Measurements from ENCODE around the gene VPS33B.
"Not testable (repeated sequence)": the region's sequence is repeated elsewhere in the genome, so short reads cannot be mapped to it uniquely, and the experiment has no call there.

Gene VPS33B

DNA sequence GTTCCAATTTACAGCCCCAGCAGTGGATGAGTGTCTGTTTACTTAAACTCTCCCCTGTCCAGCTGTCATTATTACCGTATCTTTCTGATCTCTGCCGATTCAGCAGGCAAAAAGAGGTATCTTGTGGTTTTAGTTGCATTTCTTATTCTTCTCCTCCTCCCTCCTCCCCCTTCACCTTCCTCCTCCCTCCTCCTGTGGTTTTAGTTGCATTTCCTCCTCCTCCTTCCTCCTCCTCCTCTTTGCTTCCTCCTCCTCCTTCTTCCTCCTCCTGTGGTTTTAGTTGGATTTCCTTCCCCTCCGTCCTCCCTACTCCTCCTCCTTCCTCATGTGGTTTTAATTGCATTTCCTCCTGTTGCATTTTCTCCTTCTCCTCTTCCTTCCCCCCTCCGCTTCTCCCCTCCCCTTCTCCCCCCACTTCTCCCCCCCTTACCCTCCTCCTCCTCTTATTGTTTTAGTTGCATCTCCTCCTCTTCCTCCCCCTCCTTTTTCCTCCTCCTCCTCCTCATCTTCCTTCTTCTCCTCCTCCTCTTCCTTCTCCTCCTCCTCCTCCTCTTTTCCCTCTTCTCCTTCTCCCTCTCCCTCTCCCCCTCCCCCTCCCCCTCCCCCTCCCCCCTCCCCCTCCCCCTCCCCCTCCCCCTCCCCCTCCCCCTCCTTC lies 25.3 kb upstream of the VPS33B start:
- TF ChIP-seq, protein P1, sequence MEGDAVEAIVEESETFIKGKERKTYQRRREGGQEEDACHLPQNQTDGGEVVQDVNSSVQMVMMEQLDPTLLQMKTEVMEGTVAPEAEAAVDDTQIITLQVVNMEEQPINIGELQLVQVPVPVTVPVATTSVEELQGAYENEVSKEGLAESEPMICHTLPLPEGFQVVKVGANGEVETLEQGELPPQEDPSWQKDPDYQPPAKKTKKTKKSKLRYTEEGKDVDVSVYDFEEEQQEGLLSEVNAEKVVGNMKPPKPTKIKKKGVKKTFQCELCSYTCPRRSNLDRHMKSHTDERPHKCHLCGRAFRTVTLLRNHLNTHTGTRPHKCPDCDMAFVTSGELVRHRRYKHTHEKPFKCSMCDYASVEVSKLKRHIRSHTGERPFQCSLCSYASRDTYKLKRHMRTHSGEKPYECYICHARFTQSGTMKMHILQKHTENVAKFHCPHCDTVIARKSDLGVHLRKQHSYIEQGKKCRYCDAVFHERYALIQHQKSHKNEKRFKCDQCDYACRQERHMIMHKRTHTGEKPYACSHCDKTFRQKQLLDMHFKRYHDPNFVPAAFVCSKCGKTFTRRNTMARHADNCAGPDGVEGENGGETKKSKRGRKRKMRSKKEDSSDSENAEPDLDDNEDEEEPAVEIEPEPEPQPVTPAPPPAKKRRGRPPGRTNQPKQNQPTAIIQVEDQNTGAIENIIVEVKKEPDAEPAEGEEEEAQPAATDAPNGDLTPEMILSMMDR (conservative IDR thresholded peaks at IDR 0.05): no peak
- H3K27ac ChIP-seq: no peak overlapping the region

- H3K27ac ChIP-seq: not testable (repeated sequence)
Measured at GRCh38 chr15:91046056-91046455, 23.7 kb upstream of the VPS33B start.

GRCh38 chr15:91045065-91045464 lies 22.7 kb upstream of the VPS33B start:
- TF ChIP-seq, protein P1 (conservative IDR thresholded peaks at IDR 0.05): no peak
- H3K27ac ChIP-seq: no peak overlapping the region

DNA sequence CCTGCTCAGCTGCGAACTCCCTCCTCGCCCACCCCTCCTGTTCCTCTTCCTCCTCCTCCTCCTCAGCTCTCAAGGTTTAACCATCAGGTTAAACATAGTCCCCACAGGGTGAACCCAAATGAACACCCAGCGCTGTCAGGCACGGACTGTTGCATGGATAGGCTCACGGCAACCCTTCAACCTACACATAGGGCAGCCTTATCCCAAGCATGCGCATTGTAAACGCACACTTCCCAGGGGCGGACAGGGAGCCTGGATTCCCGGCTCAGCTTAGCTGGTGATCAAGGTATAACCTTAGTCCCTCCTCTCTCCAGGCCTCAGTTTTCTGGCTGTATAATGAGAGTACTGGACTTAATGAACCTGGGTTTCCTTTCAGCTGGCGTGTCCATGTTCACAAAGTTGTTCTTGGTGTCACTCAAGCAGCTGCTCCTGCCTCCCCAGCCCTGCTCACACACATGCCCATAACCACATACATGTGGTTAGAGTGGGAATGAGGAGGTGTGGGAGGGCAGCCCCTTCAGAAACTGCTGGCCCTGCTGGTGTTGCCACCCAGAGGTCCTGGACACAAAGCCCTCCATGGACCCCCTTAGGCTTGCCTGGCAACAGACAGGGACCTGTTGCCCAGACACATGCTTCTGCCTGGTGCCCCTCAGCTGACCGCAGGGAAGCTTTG lies 20.9 kb upstream of the VPS33B start:
- TF ChIP-seq, protein P1 (conservative IDR thresholded peaks at IDR 0.05): no peak
- no peak overlapping the region for H3K27ac ChIP-seq

GRCh38 chr15:91040856-91041255 lies 18.5 kb upstream of the VPS33B start:
- no peak overlapping the region for H3K27ac ChIP-seq

DNA sequence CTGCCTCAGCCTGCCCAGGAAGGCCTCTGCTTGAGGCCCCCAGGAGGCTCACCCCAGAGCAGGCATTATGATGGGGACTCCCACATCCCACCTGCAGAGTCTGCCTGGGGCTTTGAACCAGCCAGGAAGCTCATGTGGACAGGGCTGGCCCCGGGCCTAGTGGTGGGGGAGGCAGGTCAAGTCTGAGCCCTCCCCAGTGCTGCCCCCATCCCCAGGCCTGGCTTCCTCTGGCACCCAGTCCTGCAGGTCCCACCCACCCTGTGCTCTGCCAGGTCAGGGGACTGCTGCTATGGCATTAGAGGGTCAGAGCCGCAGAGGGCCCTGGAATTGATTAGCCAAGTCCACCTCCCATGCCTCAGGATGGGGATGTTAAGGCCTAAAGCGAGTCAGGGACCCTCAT lies 17.6 kb upstream of the VPS33B start:
- no peak overlapping the region for H3K27ac ChIP-seq
- TF ChIP-seq, protein P1 (conservative IDR thresholded peaks at IDR 0.05): no peak

More at GRCh38 chr15:91040856-91041255, 18.5 kb upstream of the VPS33B start:
- TF ChIP-seq, protein P1 (conservative IDR thresholded peaks at IDR 0.05): no peak

- peak overlapping the region; percentile 60 for H3K27ac ChIP-seq
- TF ChIP-seq, protein P1 (conservative IDR thresholded peaks at IDR 0.05): peak; percentile 96
Measured at GRCh38 chr15:91032919-91033803, 10.8 kb upstream of the VPS33B start.
